ENCODE measurements around the gene LCE1A. TPM values are rescaled to one million over a fixed set of nuclear protein-coding genes. Genes with fewer than 3 reads are reported as not detected.

The LCE1A gene
- total RNA-seq, 1 experiment from 2014 or later, result not detected

GRCh38 chr1:152801333-152801732 lies 25.9 kb upstream of the LCE1A start:
- H3K79me2 ChIP-seq (ENCODE audit: low read depth), result no peaks in the 10 kb centered on the region
- H3F3A ChIP-seq (ENCODE audit: insufficient read depth, low read depth), result no peaks in the 10 kb centered on the region
- CTCF ChIA-PET, result no interaction called here
- DNase-seq, result no peak
- no peak overlapping the region for H2AFZ ChIP-seq
- H3K36me3 ChIP-seq (ENCODE audit: low read depth), result no peaks in the 10 kb centered on the region
- POLR2A ChIA-PET (ENCODE audit: unreplicated experiment), result no interaction called here
- H3K27me3 ChIP-seq (ENCODE audit: insufficient read depth, low read depth), result peaks cover 28% of the 10 kb centered on the region
- BruUV-seq (replicated peaks), result no TSS peak
- no peaks in the 10 kb centered on the region for H3K9me2 ChIP-seq (ENCODE audit: insufficient read depth)
- no peaks in the 10 kb centered on the region for H3K4me1 ChIP-seq (replicated peaks; ENCODE audit: insufficient read depth)
- intact Hi-C loops (cut with micrococcal nuclease; ENCODE audit: unreplicated experiment), result no loop called here
- H3K27ac ChIP-seq, result no peak overlapping the region
- TF ChIP-seq CTCF (conservative IDR thresholded peaks at IDR 0.05) (no peak), EZH2 (IDR thresholded peaks at IDR 0.05; ENCODE audit: low read depth) (no peak)
- no peaks in the 10 kb centered on the region for H4K20me1 ChIP-seq (ENCODE audit: insufficient read depth)
- H3K9me3 ChIP-seq (ENCODE audit: insufficient read depth, low read depth), result no peaks in the 10 kb centered on the region
- H3K4me2 ChIP-seq, result no peak overlapping the region
- no peak overlapping the region for H3K4me3 ChIP-seq

GRCh38 chr1:152806576-152806975 lies 20.7 kb upstream of the LCE1A start, which contains the start of gene LCE1C:
Gene LCE1C (minus strand): TSS chr1:152806651. CDS start chr1:152805478, 1,173 bp downstream.
- Histone ChIP-seq H3K4me1 (replicated peaks; ENCODE audit: insufficient read depth) (no peaks in the 10 kb centered on the region), H3K36me3 (ENCODE audit: low read depth) (no peaks in the 10 kb centered on the region), H3K27me3 (ENCODE audit: insufficient read depth, low read depth) (peaks cover 19% of the 10 kb centered on the region; the same call in 1 of the 2 replicates), H3F3A (ENCODE audit: insufficient read depth, low read depth) (no peaks in the 10 kb centered on the region), H3K4me3 (no peak within 1 kb of the TSS), H4K20me1 (ENCODE audit: insufficient read depth) (no peaks in the 10 kb centered on the region), H3K4me2 (no peak within 1 kb of the TSS), H3K9me3 (ENCODE audit: insufficient read depth, low read depth) (no peaks in the 10 kb centered on the region), H2AFZ (no peak within 1 kb of the TSS), H3K9me2 (ENCODE audit: insufficient read depth) (no peaks in the 10 kb centered on the region), H3K27ac (no peak within 1 kb of the TSS), H3K79me2 (ENCODE audit: low read depth) (no peaks in the 10 kb centered on the region)
- TF ChIP-seq CTCF (conservative IDR thresholded peaks at IDR 0.05), result no peak
- TF ChIP-seq EZH2 (IDR thresholded peaks at IDR 0.05; ENCODE audit: low read depth), result no peak
- ChIA-PET CTCF (no interaction called here), POLR2A (ENCODE audit: unreplicated experiment) (no interaction called here)
- no TSS peak for BruUV-seq (replicated peaks)
- no peak for DNase-seq
- intact Hi-C loops (cut with micrococcal nuclease; ENCODE audit: unreplicated experiment), result no loop called here

- Histone ChIP-seq H3K27me3 (ENCODE audit: insufficient read depth, low read depth) (peaks cover 40% of the 10 kb centered on the region), H3F3A (ENCODE audit: insufficient read depth, low read depth) (no peaks in the 10 kb centered on the region), H3K4me3 (no peak overlapping the region), H3K9me3 (ENCODE audit: insufficient read depth, low read depth) (no peaks in the 10 kb centered on the region), H3K9me2 (ENCODE audit: insufficient read depth) (no peaks in the 10 kb centered on the region), H3K4me2 (no peak overlapping the region), H4K20me1 (ENCODE audit: insufficient read depth) (no peaks in the 10 kb centered on the region), H2AFZ (no peak overlapping the region), H3K79me2 (ENCODE audit: low read depth) (no peaks in the 10 kb centered on the region), H3K27ac (no peak overlapping the region), H3K36me3 (ENCODE audit: low read depth) (no peaks in the 10 kb centered on the region), H3K4me1 (replicated peaks; ENCODE audit: insufficient read depth) (no peaks in the 10 kb centered on the region)
- DNase-seq, result no peak
- no TSS peak for BruUV-seq (replicated peaks)
- ChIA-PET POLR2A (ENCODE audit: unreplicated experiment) (no interaction called here), CTCF (no interaction called here)
- TF ChIP-seq CTCF (conservative IDR thresholded peaks at IDR 0.05), result no peak
- TF ChIP-seq EZH2 (IDR thresholded peaks at IDR 0.05; ENCODE audit: low read depth), result no peak
- intact Hi-C loops (cut with micrococcal nuclease; ENCODE audit: unreplicated experiment), result no loop called here
Observed at GRCh38 chr1:152811050-152811449, 16.2 kb upstream of the LCE1A start.
